ENCODE data around the gene MAN2A2. TPM values are rescaled to one million over a fixed set of nuclear protein-coding genes. Genes with fewer than 3 reads are reported as not detected.
A peak's percentile ranks its signal among the peaks of the same experiment; 100 is the strongest.

The MAN2A2 gene
- polyA plus RNA-seq, 3 donors, result 6.6 to 318 (median 7.3) TPM

DNA sequence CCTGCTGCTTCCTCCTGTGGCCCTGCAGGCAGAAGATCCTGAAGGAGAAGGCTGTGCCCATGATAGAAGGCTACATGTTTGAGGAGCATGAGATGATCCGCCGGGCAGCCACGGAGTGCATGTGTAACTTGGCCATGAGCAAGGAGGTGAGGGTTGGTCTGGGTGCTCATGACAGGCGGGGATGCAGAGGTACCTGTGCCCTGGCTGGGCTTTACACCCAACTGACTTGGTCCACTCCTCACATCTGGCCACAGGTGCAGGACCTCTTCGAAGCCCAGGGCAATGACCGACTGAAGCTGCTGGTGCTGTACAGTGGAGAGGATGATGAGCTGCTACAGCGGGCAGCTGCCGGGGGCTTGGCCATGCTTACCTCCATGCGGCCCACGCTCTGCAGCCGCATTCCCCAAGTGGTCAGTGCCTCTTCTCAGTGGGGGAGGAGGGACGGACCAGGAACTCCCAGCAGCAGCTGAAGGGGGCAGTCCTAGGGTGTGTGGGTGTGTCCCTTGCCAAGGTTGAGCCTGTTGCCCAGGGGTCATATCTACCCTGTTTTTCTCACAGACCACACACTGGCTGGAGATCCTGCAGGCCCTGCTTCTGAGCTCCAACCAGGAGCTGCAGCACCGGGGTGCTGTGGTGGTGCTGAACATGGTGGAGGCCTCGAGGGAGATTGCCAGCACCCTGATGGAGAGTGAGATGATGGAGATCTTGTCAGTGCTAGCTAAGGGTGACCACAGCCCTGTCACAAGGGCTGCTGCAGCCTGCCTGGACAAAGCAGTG lies 50.0 kb downstream of the MAN2A2 start:
- no peaks in the 10 kb centered on the region for H3K27me3 Mint-ChIP-seq (ENCODE audit: low read depth in 3 of 3)
- H3K4me1 Mint-ChIP-seq, result peaks cover 29% of the 10 kb centered on the region
- Histone ChIP-seq H3K4me3 (replicated peaks in 1 of 3; ENCODE audit: low read depth in 2 of 3, low read length in 3 of 3) (no peak overlapping the region), H3K9me3 (replicated peaks in 1 of 2; ENCODE audit: control insufficient read depth in 1 of 2, insufficient read depth in 1 of 2, low read length in 2 of 2) (no peaks in the 10 kb centered on the region), H3K4me1 (ENCODE audit: control insufficient read depth in 1 of 2, insufficient read depth in 2 of 2, low read length in 2 of 2) (peaks cover 25 to 43% of the 10 kb centered on the region in 2 donors), H3K79me2 (ENCODE audit: insufficient read depth, low read length) (peaks cover 25% of the 10 kb centered on the region), H3K9ac (ENCODE audit: insufficient read depth, low read length, poor library complexity, severe bottlenecking) (no peak overlapping the region), H2AFZ (ENCODE audit: insufficient read depth, low read depth, low read length, poor library complexity, severe bottlenecking) (no peak overlapping the region), H4K20me1 (ENCODE audit: insufficient read depth, low read length) (peaks cover 11% of the 10 kb centered on the region), H3K4me2 (replicated peaks; ENCODE audit: extremely low read depth, low read length, poor library complexity, severe bottlenecking) (no peak overlapping the region), H3K27me3 (ENCODE audit: control insufficient read depth in 2 of 2, insufficient read depth in 2 of 2, low read length in 2 of 2) (no peaks in the 10 kb centered on the region), H3K36me3 (replicated peaks in 1 of 2; ENCODE audit: control insufficient read depth in 1 of 2, insufficient read depth in 2 of 2, low read length in 2 of 2) (peaks cover 40 to 58% of the 10 kb centered on the region in 2 donors), H3K27ac (ENCODE audit: low read depth in 1 of 2, low read length in 2 of 2) (peak overlapping the region in 1 of 2 donors; percentile 8)
- H3K4me3 Mint-ChIP-seq, result no peak overlapping the region
- peak overlapping the region in 2 of 7 donors; percentile 30 to 50 for H3K27ac Mint-ChIP-seq
- H3K36me3 Mint-ChIP-seq, result peaks cover 42 to 61% of the 10 kb centered on the region in 2 donors
- 99% methylated on average over 8 of the region's 14 CpGs for whole genome bisulfite sequencing (ENCODE audit: insufficient coverage)
- DNase-seq, result no peak
- intact Hi-C loops (cut with micrococcal nuclease), result loop anchor here in 1 of 2 donors (10.0 kb wide), 2 partner anchors 72 to 322 kb away; partner anchors contain the start of gene VPS33B
- H3K9me3 Mint-ChIP-seq, result peaks cover 0 to 2% (median 0%) of the 10 kb centered on the region in 7 donors
- TF ChIP-seq, protein P1, sequence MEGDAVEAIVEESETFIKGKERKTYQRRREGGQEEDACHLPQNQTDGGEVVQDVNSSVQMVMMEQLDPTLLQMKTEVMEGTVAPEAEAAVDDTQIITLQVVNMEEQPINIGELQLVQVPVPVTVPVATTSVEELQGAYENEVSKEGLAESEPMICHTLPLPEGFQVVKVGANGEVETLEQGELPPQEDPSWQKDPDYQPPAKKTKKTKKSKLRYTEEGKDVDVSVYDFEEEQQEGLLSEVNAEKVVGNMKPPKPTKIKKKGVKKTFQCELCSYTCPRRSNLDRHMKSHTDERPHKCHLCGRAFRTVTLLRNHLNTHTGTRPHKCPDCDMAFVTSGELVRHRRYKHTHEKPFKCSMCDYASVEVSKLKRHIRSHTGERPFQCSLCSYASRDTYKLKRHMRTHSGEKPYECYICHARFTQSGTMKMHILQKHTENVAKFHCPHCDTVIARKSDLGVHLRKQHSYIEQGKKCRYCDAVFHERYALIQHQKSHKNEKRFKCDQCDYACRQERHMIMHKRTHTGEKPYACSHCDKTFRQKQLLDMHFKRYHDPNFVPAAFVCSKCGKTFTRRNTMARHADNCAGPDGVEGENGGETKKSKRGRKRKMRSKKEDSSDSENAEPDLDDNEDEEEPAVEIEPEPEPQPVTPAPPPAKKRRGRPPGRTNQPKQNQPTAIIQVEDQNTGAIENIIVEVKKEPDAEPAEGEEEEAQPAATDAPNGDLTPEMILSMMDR (IDR thresholded peaks at IDR 0.05), result no peak

DNA sequence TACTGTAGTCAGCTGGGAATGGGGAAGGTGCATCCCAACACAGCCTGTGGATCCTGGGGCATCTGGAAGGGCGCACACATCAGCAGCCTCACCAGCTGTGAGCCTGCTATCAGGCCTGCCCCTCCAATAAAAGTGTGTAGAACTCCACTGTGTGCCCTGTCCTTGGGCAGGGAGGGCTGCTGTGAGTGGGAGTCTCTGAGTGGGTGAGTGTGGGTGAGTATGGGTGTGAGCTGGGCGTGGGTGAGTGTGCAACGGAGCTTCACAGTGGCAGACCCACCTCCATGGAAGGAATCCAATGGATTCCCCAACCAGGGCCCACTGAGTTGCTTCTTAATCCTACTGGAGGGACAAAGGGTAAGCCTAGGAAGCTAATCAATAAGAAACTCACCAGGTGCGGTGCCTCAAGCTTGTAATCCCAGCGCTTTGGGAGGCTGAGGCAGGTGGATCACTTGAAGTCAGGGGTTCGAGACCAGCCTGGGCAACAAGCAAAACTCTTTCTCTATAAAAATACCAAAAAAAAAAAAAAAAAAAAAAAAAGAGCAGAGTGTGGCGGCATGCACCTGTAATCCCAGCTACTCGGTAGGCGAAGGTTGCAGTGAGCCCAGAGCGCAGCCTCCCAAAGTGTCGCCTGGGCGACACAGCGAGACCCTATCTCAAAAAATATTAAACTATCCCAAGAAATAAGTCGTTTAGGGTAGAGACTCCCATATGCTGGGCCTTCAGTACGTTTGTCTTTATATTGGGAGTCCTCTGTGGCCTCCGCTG lies 51.0 kb downstream of the MAN2A2 start:
- no peaks in the 10 kb centered on the region for H3K27me3 Mint-ChIP-seq (ENCODE audit: low read depth in 3 of 3)
- TF ChIP-seq, protein P1 (IDR thresholded peaks at IDR 0.05), result no peak
- peaks cover 11% of the 10 kb centered on the region for H4K20me1 ChIP-seq (ENCODE audit: insufficient read depth, low read length)
- H3K36me3 Mint-ChIP-seq, result peaks cover 33 to 51% of the 10 kb centered on the region in 2 donors
- H3K9me3 ChIP-seq (replicated peaks in 1 of 2; ENCODE audit: control insufficient read depth in 1 of 2, insufficient read depth in 1 of 2, low read length in 2 of 2), result no peaks in the 10 kb centered on the region
- H3K9me3 Mint-ChIP-seq, result peaks cover 0 to 2% (median 0%) of the 10 kb centered on the region in 7 donors
- peaks cover 26% of the 10 kb centered on the region for H3K79me2 ChIP-seq (ENCODE audit: insufficient read depth, low read length)
- peak overlapping the region; percentile 80 for H3K4me2 ChIP-seq (replicated peaks; ENCODE audit: extremely low read depth, low read length, poor library complexity, severe bottlenecking)
- H3K4me1 Mint-ChIP-seq, result peaks cover 26% of the 10 kb centered on the region
- H2AFZ ChIP-seq (ENCODE audit: insufficient read depth, low read depth, low read length, poor library complexity, severe bottlenecking), result peak overlapping the region; percentile 96
- no peak overlapping the region for H3K9ac ChIP-seq (ENCODE audit: insufficient read depth, low read length, poor library complexity, severe bottlenecking)
- peak overlapping the region in 1 of 2 donors; percentile 67 for H3K4me3 Mint-ChIP-seq
- H3K4me1 ChIP-seq (ENCODE audit: control insufficient read depth in 1 of 2, insufficient read depth in 2 of 2, low read length in 2 of 2), result peaks cover 23 to 38% of the 10 kb centered on the region in 2 donors
- intact Hi-C loops (cut with micrococcal nuclease), result loop anchor here (2.0 to 10.0 kb wide), 3 partner anchors 41 to 321 kb away; partner anchors contain the start of genes PRC1 (in 1 of the 2) and VPS33B (in 1 of the 2)
- peak overlapping the region in 1 of 3 experiments; percentile 79 for H3K4me3 ChIP-seq (replicated peaks in 1 of 3; ENCODE audit: low read depth in 2 of 3, low read length in 3 of 3)
- peak overlapping the region in 1 of 2 donors; percentile 94 for H3K27ac ChIP-seq (ENCODE audit: low read depth in 1 of 2, low read length in 2 of 2)
- DNase-seq, result no peak
- peaks cover 35 to 48% of the 10 kb centered on the region in 2 donors for H3K36me3 ChIP-seq (replicated peaks in 1 of 2; ENCODE audit: control insufficient read depth in 1 of 2, insufficient read depth in 2 of 2, low read length in 2 of 2)
- H3K27ac Mint-ChIP-seq, result peak overlapping the region in 6 of 7 donors; percentile 50 to 96 (median 91)
- no peaks in the 10 kb centered on the region for H3K27me3 ChIP-seq (ENCODE audit: control insufficient read depth in 2 of 2, insufficient read depth in 2 of 2, low read length in 2 of 2)
- 88% methylated on average over 1 of the region's 16 CpGs for WGBS (ENCODE audit: insufficient coverage)
